Retina (tissue), 1 donor: ENCODE results near the gene GSTA4.

Experiments
- DNase-seq: peaks from one replicate; pipeline ENCODE4 v3.0.0-alpha.2; 2016

The GSTA4 gene, protein sequence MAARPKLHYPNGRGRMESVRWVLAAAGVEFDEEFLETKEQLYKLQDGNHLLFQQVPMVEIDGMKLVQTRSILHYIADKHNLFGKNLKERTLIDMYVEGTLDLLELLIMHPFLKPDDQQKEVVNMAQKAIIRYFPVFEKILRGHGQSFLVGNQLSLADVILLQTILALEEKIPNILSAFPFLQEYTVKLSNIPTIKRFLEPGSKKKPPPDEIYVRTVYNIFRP

DNA sequence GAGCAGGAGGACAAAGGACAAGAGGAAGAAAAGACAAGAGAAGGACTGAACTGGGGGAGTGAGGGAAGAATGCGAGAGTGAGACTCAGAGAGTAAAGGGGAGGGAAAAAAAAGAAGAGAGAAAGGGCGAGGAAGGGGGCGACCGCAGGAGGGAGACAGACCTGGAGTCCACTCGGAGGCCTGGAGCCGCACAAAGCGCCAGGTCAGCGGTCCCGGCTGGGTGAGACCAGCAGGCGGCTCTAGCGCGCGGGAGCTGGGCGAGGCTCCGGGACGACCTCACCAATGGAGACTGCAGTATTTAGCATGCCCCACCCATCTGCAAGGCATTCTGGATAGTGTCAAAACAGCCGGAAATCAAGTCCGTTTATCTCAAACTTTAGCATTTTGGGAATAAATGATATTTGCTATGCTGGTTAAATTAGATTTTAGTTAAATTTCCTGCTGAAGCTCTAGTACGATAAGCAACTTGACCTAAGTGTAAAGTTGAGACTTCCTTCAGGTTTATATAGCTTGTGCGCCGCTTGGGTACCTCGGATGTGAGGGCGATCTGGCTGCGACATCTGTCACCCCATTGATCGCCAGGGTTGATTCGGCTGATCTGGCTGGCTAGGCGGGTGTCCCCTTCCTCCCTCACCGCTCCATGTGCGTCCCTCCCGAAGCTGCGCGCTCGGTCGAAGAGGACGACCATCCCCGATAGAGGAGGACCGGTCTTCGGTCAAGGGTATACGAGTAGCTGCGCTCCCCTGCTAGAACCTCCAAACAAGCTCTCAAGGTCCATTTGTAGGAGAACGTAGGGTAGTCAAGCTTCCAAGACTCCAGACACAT is at the start of gene GSTA4:
GSTA4 (minus strand) TSS at position 196 of the 824 bp plus-strand sequence. CDS start 1,041 bp downstream, outside the sequence.
- DNase-seq: peak; percentile 99

DNA sequence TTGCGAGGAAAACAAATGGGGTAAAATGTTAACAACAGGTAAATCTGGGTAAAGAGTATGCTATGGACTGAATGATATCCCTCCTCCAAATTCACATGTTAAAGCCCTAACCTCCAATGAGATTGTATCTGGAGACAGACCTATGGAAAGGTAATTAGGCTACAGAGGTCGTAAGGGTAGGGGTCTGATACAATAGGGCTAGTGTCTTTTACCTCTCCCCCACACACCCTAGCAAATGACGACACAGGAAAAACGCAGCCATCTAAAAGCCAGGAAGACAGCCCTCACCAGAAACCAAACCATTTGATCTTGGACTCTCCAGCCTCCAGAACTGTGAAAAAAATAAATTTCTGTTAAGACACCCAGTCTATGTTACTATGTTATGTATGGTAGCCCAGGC is 49.5 kb upstream of the GSTA4 start:
- DNase-seq: no peak

- peak; percentile 49 for DNase-seq
Observed at GRCh38 chr6:53044071-53044470, 49.0 kb upstream of the GSTA4 start.

DNA sequence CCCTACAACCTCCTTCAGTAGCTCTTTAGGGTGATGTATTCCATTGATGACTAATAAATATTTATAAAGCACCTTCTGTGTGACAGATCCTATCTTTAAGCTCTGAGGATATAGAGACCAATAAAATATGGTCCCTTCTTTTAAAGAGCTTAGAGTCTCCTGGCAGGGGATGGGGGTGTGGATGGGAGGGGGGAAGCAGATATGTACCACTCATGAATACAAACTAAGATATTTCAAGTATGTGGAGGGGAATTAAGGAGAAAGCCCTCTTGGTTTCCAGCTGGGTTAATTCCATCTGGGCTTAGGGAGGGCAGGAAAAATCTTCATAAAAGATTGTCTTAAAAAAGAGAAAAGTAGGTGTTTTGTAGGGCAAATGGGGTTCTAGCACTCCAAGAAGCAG is 48.5 kb upstream of the GSTA4 start:
- no peak for DNase-seq

GRCh38 chr6:53042112-53042511 is 47.0 kb upstream of the GSTA4 start:
- no peak for DNase-seq

GRCh38 chr6:53041356-53041755 is 46.3 kb upstream of the GSTA4 start:
- no peak for DNase-seq

DNA sequence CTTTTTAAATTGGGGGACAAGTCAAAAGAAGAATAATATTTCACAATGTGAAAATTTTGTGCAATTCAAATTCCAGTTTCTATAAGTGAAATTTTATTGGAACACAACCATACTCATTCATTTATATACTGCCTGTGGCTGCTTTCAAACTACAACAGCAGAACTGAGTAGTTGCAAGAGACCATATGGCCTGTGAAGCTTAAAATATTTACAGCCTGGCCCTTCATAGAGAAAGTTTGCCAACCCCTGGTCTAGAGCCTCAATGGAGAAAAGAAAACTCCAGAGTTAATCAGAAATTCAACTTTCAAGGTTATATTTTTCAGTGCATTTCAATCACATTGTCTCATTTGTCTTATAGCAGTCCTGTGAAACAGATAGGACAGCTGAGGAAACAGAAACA is 43.5 kb upstream of the GSTA4 start:
- no peak for DNase-seq

DNA sequence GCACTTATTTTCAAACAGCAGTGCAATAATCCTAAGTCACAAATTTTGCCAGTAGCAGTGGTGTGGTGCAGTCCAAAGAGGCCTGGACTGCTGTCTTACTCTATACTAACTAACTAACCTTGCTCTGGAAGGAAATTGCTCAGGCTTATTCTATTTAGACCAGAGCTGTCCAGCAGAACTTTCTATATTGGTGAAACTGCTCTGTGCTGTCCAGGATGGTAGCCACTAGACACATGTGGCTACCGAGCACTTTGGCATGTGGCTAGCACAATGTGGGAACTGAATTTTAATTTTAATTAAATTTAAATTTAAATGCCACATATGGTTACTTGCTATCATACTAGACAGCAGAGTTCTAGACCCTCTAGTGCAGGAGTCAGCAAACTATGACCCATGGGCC is 43.1 kb upstream of the GSTA4 start:
- DNase-seq: no peak

GRCh38 chr6:53035549-53036213 is 40.6 kb upstream of the GSTA4 start:
- DNase-seq: no peak

- DNase-seq: no peak
Observed at GRCh38 chr6:53033764-53034163, 38.7 kb upstream of the GSTA4 start.

- no peak for DNase-seq
Observed at GRCh38 chr6:53032849-53033248, 37.8 kb upstream of the GSTA4 start.

- DNase-seq: no peak
Observed at GRCh38 chr6:53031281-53031680, 36.2 kb upstream of the GSTA4 start.

GRCh38 chr6:53029761-53030160 is 34.7 kb upstream of the GSTA4 start:
- peak; percentile 26 for DNase-seq

DNA sequence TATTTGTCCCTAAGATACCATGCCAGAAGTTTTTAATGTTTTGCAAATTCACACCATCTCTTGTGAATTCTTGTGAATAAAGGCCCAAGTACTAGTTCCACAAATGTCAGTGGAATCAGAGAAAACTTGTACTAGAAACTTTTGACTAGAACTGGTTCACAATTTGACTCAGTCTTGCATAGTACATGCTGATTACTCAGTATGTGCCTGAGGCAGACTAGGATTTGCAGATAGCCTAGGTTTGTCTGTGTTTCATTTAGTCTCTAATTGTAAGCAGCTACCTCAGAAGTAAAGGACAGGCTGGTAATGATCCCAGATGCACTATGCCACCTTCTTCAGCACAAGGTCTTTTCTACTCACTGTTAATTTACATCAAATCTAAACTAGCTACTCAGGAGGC is 34.2 kb upstream of the GSTA4 start:
- no peak for DNase-seq

DNA sequence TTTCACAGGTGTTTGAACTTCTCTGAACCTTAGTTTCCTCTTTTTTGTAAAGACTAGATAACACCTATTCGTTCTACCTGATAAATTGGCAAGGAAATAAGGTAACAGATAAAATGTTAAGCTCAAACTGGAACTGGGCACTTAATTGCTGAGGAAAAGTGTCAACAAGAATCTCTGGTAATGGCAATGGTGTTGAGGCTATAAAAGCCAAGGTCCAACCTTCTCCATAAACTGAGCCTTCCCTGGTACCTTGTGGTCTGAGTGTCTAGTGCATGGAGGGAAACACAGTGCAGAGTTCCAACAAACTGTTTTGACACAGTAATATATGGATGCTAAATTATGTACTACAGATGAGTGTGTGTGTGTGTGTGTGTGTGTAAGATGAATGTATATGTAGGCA is 33.4 kb upstream of the GSTA4 start:
- DNase-seq: no peak

GRCh38 chr6:53027131-53027718 is 32.1 kb upstream of the GSTA4 start:
- DNase-seq: no peak

DNA sequence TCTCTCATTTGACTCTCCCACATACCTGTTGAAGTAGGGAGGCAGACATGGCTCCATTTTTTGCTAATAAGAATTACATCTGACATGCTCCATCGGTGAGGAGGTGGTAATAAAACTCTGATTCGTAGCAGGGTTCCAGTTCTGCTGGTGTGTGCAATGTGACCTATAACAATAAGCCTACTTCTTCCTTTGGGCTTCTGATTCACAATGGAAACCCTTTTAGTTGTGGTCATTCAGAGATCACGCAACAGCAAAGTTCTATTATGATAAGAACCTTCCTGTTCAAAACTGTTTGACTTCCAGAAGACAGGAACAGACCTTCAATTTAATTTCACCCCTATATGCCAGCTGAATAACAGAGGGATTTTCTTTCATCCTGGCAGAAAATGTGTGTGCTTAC is 31.4 kb upstream of the GSTA4 start:
- no peak for DNase-seq

- no peak for DNase-seq
Observed at GRCh38 chr6:53023323-53023722, 28.2 kb upstream of the GSTA4 start.

- no peak for DNase-seq
Observed at GRCh38 chr6:53020005-53020744, 25.1 kb upstream of the GSTA4 start.

- no peak for DNase-seq
Observed at GRCh38 chr6:53018446-53018845, 23.4 kb upstream of the GSTA4 start.

DNA sequence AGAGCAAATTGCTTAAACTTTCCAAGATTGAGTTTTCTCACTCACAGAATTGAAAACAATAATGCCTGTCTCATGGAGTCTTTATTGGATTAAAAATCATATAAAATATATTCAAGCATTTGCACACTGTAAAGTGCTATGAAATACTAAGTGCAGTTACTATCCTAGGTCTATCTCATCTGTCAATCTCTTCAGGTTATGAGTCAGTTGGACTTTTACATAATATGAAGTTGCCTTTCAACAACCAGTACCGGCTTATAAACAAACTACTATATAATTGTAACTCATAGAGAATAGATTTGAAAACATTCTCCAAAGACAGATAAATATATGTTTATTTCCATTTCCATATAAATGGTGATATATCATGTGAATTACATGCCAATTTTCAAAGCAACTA is 20.4 kb upstream of the GSTA4 start:
- DNase-seq: no peak

GRCh38 chr6:53014744-53015143 is 19.7 kb upstream of the GSTA4 start:
- no peak for DNase-seq

- no peak for DNase-seq
Observed at GRCh38 chr6:53014063-53014462, 19.0 kb upstream of the GSTA4 start.
